Neural cell (in vitro differentiated cells): ENCODE results near the gene KLHL22.

Experiments used
- EZH2 ChIP-seq: fragments of 200-600, 300-800 bp; shearing (Covaris generic), sonication (generic); IDR thresholded peaks from 2 replicates; pipeline ENCODE4 v1.6.1; 2014; ENCODE audit warnings: antibody characterized with exemption, low read length, borderline replicate concordance, mild to moderate bottlenecking; ENCODE audit not compliant: insufficient read depth, poor library complexity, severe bottlenecking
- TF ChIP-seq, protein P1 (sequence below): fragments of 450-650 bp; IDR thresholded peaks from 2 replicates; pipeline ENCODE4 v1.5.1; 2014; ENCODE audit warnings: antibody characterized with exemption, mild to moderate bottlenecking, moderate library complexity; ENCODE audit not compliant: poor library complexity, severe bottlenecking

DNA sequence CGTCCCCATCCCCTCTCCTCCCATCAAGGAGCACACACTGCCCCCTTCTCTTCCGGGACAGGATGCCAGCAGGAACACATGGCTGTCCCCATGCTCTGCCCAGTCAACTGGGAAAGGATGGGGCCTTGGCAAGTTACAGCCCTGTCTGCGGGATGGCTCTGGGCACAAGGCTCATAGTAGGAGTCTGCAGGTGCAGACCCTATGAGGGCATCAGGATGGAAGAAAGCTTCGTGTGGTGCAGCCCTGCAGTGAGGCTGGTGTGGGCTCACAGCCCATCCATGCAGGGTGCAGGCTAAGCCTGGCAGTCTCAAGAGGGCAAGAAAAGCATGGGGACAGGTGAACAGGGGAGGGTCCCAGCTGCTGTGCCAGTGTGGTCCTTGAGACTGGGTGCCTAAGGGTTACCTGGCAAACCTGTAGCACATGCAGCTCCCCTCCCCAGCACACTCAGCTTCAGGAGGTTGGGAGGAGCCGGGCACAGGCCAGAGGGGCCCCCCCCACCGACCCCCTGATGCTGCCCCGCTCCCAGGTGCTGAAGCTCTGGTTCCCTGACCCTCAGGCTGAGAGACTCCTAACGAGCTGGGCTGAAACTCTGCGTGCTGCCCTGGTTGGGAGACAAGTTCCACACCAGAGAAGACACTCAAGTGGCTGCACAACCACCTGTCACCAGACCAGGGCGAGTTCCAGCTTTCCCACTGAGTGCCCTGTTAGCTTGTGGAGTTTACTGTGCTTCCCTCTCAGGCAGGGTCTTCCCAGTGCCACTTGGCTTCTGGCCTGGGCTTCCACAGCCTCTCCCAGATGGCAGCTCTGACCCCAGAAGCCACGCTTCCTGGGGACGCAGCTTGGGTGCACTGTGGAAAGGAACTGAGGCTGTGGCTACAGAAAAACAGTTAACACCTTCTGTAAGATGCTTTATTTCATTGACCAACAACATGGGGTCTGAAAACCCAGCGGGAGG, 54.7 kb downstream of the KLHL22 start:
- TF ChIP-seq, protein P1, sequence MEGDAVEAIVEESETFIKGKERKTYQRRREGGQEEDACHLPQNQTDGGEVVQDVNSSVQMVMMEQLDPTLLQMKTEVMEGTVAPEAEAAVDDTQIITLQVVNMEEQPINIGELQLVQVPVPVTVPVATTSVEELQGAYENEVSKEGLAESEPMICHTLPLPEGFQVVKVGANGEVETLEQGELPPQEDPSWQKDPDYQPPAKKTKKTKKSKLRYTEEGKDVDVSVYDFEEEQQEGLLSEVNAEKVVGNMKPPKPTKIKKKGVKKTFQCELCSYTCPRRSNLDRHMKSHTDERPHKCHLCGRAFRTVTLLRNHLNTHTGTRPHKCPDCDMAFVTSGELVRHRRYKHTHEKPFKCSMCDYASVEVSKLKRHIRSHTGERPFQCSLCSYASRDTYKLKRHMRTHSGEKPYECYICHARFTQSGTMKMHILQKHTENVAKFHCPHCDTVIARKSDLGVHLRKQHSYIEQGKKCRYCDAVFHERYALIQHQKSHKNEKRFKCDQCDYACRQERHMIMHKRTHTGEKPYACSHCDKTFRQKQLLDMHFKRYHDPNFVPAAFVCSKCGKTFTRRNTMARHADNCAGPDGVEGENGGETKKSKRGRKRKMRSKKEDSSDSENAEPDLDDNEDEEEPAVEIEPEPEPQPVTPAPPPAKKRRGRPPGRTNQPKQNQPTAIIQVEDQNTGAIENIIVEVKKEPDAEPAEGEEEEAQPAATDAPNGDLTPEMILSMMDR, result no peak
- no peak for TF ChIP-seq EZH2
